Ovary (tissue), 3 donors: Measurements from ENCODE around the gene OR10G3.
A peak's percentile ranks its signal among the peaks of the same experiment; 100 is the strongest.

Experiments used
- POLR2A ChIP-seq: fragments of 450-650 bp; IDR thresholded peaks from one replicate; pipeline ENCODE4 v1.6.1; 2017; ENCODE audit warnings: antibody characterized with exemption, mild to moderate bottlenecking, moderate library complexity
- TF ChIP-seq, protein P1 (sequence below), 3 donors: fragments of 450-650 bp in 2 of 3; fragments of 200-600 bp in 1 of 3; IDR thresholded peaks; one replicate each; pipeline versions ENCODE4 v1.5.1 to v1.8.0; 2016 to 2022; ENCODE audit warnings: antibody characterized with exemption in 3 of 3, mild to moderate bottlenecking in 1 of 3
- donor health status: DM: no; HTN: no; CAD: no.

GRCh38 chr14:21557084-21557901 is 22.6 kb downstream of the OR10G3 start:
- no peak for TF ChIP-seq POLR2A
- TF ChIP-seq, protein P1, sequence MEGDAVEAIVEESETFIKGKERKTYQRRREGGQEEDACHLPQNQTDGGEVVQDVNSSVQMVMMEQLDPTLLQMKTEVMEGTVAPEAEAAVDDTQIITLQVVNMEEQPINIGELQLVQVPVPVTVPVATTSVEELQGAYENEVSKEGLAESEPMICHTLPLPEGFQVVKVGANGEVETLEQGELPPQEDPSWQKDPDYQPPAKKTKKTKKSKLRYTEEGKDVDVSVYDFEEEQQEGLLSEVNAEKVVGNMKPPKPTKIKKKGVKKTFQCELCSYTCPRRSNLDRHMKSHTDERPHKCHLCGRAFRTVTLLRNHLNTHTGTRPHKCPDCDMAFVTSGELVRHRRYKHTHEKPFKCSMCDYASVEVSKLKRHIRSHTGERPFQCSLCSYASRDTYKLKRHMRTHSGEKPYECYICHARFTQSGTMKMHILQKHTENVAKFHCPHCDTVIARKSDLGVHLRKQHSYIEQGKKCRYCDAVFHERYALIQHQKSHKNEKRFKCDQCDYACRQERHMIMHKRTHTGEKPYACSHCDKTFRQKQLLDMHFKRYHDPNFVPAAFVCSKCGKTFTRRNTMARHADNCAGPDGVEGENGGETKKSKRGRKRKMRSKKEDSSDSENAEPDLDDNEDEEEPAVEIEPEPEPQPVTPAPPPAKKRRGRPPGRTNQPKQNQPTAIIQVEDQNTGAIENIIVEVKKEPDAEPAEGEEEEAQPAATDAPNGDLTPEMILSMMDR (IDR thresholded peaks at IDR 0.05) = peak; percentile 70 to 86 (median 82)
